ENCODE results near the gene KIAA0319L.

DNA sequence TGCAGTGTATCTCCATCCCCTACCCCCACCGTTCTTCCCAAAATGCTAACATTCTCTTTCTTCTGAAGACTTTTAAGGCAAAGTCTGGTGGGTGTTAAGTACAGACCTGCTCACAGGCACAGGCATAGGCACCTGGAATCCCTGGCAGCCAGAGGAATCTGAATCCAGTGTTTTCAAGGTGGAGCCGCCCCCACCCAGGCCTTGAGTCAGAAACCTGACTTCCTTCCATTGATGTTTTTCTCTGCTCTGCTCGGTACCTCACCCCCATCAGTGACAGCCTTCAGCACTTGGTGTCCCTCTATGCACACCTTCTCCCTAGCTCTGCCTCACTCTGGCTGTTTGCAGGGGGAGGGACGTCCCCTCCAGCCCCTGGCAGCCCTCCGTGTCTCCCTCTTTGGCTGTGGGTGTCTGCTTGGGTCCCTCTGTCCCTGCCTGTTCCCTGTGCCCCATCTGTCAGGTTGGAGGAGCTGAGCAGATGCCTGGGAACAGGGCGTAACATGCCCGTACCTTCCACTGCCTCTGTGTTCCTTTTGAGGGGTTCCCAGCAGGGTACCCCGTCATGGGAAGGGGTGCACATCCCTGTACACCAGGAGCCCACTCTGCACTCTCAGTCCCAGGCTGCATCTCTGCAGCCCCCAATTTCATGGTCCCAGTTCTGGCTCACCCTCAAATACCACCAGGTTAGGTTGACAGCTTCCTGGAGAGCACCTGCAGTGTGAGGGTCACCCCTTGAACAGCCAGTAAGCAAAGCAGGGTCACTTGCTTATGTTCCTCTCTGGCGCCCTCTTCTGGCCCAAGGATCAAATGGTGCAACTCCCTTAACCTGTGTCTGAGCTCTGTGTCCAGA is 7.1 kb upstream of the KIAA0319L start:
- TF ChIP-seq, protein P1, sequence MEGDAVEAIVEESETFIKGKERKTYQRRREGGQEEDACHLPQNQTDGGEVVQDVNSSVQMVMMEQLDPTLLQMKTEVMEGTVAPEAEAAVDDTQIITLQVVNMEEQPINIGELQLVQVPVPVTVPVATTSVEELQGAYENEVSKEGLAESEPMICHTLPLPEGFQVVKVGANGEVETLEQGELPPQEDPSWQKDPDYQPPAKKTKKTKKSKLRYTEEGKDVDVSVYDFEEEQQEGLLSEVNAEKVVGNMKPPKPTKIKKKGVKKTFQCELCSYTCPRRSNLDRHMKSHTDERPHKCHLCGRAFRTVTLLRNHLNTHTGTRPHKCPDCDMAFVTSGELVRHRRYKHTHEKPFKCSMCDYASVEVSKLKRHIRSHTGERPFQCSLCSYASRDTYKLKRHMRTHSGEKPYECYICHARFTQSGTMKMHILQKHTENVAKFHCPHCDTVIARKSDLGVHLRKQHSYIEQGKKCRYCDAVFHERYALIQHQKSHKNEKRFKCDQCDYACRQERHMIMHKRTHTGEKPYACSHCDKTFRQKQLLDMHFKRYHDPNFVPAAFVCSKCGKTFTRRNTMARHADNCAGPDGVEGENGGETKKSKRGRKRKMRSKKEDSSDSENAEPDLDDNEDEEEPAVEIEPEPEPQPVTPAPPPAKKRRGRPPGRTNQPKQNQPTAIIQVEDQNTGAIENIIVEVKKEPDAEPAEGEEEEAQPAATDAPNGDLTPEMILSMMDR (IDR thresholded peaks at IDR 0.05): peak; percentile 59 to 76 (median 76)
- TF ChIP-seq POLR2AphosphoS5 (IDR thresholded peaks at IDR 0.05) (peak; percentile 20), POLR2A (IDR thresholded peaks at IDR 0.05) (no peak)

All from prostate gland (tissue), 2 donors.